Endothelial cell of umbilical vein (primary cell): Measurements from ENCODE around the gene ABLIM2.

Source experiments
- POLR2AphosphoS5 ChIP-seq: IDR thresholded peaks from 2 replicates; pipeline ENCODE4 v1.6.1; 2012; ENCODE audit warnings: low read depth, mild to moderate bottlenecking, control low read depth, low read length, moderate library complexity; ENCODE audit not compliant: insufficient read depth
- TF ChIP-seq, protein P1 (sequence below), 2 donors: IDR thresholded peaks; 1 replicate in 1 of 2; 2 replicates in 1 of 2; pipeline ENCODE4 v1.5.1; 2011; ENCODE audit warnings: low read length in 2 of 2, mild to moderate bottlenecking in 2 of 2, moderate library complexity in 2 of 2, control low read depth in 1 of 2, inconsistent platforms in 1 of 2, low read depth in 1 of 2; ENCODE audit not compliant: insufficient read depth in 1 of 2; ENCODE audit errors: extremely low read depth in 1 of 2
- TF ChIP-seq, protein P2 (sequence below): IDR thresholded peaks from 2 replicates; pipeline ENCODE4 v1.6.1; 2011; ENCODE audit not compliant: insufficient read depth, insufficient read length

DNA sequence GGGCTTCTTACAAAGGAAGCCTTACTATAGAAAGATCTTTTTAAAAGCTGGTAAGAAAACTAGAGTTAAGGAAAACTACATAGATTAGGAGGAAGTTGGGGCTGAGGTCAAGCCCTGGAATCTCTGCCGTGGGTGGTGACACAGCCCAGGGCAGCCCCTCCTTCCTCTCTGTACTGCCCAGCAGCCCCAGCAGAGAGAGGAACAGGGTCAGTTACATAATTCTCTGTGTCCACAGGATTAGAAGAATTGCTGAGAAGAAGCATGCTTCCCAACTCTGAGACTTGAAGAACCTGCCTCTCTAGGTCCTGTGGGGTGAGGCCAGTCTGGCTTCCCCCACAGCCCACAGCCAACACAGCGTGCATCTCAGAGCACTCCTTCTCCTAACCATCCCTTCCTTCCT is 9.2 kb upstream of the ABLIM2 start:
- TF ChIP-seq, protein P1, sequence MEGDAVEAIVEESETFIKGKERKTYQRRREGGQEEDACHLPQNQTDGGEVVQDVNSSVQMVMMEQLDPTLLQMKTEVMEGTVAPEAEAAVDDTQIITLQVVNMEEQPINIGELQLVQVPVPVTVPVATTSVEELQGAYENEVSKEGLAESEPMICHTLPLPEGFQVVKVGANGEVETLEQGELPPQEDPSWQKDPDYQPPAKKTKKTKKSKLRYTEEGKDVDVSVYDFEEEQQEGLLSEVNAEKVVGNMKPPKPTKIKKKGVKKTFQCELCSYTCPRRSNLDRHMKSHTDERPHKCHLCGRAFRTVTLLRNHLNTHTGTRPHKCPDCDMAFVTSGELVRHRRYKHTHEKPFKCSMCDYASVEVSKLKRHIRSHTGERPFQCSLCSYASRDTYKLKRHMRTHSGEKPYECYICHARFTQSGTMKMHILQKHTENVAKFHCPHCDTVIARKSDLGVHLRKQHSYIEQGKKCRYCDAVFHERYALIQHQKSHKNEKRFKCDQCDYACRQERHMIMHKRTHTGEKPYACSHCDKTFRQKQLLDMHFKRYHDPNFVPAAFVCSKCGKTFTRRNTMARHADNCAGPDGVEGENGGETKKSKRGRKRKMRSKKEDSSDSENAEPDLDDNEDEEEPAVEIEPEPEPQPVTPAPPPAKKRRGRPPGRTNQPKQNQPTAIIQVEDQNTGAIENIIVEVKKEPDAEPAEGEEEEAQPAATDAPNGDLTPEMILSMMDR (IDR thresholded peaks at IDR 0.05; ENCODE audit: extremely low read depth in 1 of 2, insufficient read depth in 1 of 2, low read depth in 1 of 2, low read length in 2 of 2) = no peak
- no peak for TF ChIP-seq POLR2AphosphoS5
- TF ChIP-seq, protein P2, sequence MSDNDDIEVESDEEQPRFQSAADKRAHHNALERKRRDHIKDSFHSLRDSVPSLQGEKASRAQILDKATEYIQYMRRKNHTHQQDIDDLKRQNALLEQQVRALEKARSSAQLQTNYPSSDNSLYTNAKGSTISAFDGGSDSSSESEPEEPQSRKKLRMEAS = no peak
